CD4-positive, alpha-beta memory T cell (primary cell): ENCODE data around the gene SCIMP. TPM values are rescaled to one million over a fixed set of nuclear protein-coding genes. Genes with fewer than 3 reads are reported as not detected.

Source experiments
- CTCF ChIA-PET: fragments of 350-600 bp; sonication (Branson Sonifier 250); formaldehyde crosslinking; loops from one replicate; lab custom pipeline; 2021; ENCODE audit warnings: inconsistent platforms; ENCODE audit not compliant: partially characterized antibody; lab: Charles Lee
- POLR2A ChIA-PET: fragments of 350-600 bp; sonication (Branson Sonifier 250); formaldehyde crosslinking; loops from one replicate; lab custom pipeline; 2021; ENCODE audit not compliant: partially characterized antibody; lab: Charles Lee
- DNase-seq, 5 donors: peaks; one replicate each; pipeline versions ENCODE4 v3.0.0 to v3.0.0-alpha.2; 2020 to 2022; ENCODE audit warnings: mixed read lengths in 1 of 5
- H3K27ac ChIP-seq: one replicate; pipeline ENCODE4 v1.7.0; 2013; ENCODE audit warnings: low read depth, low read length
- H3K27me3 ChIP-seq: 2 replicates; pipeline ENCODE4 v1.7.0; 2013; ENCODE audit warnings: mild to moderate bottlenecking, low read length, moderate library complexity; ENCODE audit not compliant: insufficient read depth
- H3K36me3 ChIP-seq: 2 replicates; pipeline ENCODE4 v1.7.0; 2013; ENCODE audit warnings: mild to moderate bottlenecking, low read length, moderate library complexity; ENCODE audit not compliant: insufficient read depth
- H3K4me1 ChIP-seq: 2 replicates; pipeline ENCODE4 v1.7.0; 2013; ENCODE audit warnings: mild to moderate bottlenecking, low read length, moderate library complexity; ENCODE audit not compliant: insufficient read depth
- H3K4me3 ChIP-seq, 2 donors: one replicate each; pipeline ENCODE4 v1.7.0; 2013; ENCODE audit warnings: low read length in 2 of 2, mild to moderate bottlenecking in 1 of 2
- H3K9me3 ChIP-seq, 2 donors: one replicate each; pipeline ENCODE4 v1.7.0; 2013; ENCODE audit warnings: low read length in 2 of 2, control low read depth in 1 of 2; ENCODE audit not compliant: control insufficient read depth in 1 of 2
- H3K27ac Mint-ChIP-seq, 7 donors: one replicate each; pipeline ENCODE4 v1.8.0; 2020 to 2021; ENCODE audit warnings: mixed read lengths in 7 of 7, mild to moderate bottlenecking in 6 of 7, inconsistent platforms in 3 of 7, moderate library complexity in 3 of 7
- H3K27me3 Mint-ChIP-seq, 2 donors: one replicate each; pipeline ENCODE4 v1.8.0; 2020 to 2021; ENCODE audit warnings: mixed read lengths in 2 of 2
- H3K36me3 Mint-ChIP-seq, 2 donors: one replicate each; pipeline ENCODE4 v1.8.0; 2020 to 2021; ENCODE audit warnings: mixed read lengths in 2 of 2, inconsistent platforms in 1 of 2, mild to moderate bottlenecking in 1 of 2
- H3K4me1 Mint-ChIP-seq, 4 donors: one replicate each; pipeline ENCODE4 v1.8.0; 2020 to 2021; ENCODE audit warnings: mixed read lengths in 4 of 4, mild to moderate bottlenecking in 1 of 4
- H3K4me3 Mint-ChIP-seq, 8 donors: one replicate each; pipeline ENCODE4 v1.8.0; 2020 to 2021; ENCODE audit warnings: mixed read lengths in 8 of 8, mild to moderate bottlenecking in 7 of 8, moderate library complexity in 6 of 8, inconsistent platforms in 3 of 8
- H3K9me3 Mint-ChIP-seq, 8 donors: one replicate each; pipeline ENCODE4 v1.8.0; 2020 to 2021; ENCODE audit warnings: mixed read lengths in 8 of 8, mild to moderate bottlenecking in 5 of 8, inconsistent platforms in 3 of 8, moderate library complexity in 1 of 8
- intact Hi-C: fragments of 100-400 bp; cut with micrococcal nuclease; formaldehyde crosslinking; loops from one replicate; pipeline ENCODE4 v1.15.1; 2023
- polyA plus RNA-seq, 2 donors: library from polyadenylated mRNA; unstranded; fragments of 300-500 nt; fragmentation: Illumina TruSeq; gene quantifications; one replicate each; pipeline ENCODE4 v1.2.3, GENCODE V29; 2021
- total RNA-seq, 2 experiments: library from RNA; stranded (reverse); gene quantifications; one replicate each; pipeline ENCODE4 v1.2.3, GENCODE V29; 2021

Gene SCIMP
- total and polyA plus RNA-seq, 4 experiments from 2014 or later: 0.08 to 1.5 (median 0.26) TPM

- CTCF ChIA-PET: no interaction called here
- Mint-ChIP-seq H3K4me3 (no peak overlapping the region), H3K36me3 (no peaks in the 10 kb centered on the region), H3K9me3 (no peaks in the 10 kb centered on the region), H3K27me3 (peaks cover 2 to 4% of the 10 kb centered on the region in 2 donors), H3K27ac (no peak overlapping the region), H3K4me1 (peaks cover 0 to 3% (median 0%) of the 10 kb centered on the region in 4 donors)
- Histone ChIP-seq H3K9me3 (no peaks in the 10 kb centered on the region), H3K4me1 (no peaks in the 10 kb centered on the region), H3K27me3 (no peaks in the 10 kb centered on the region), H3K36me3 (no peaks in the 10 kb centered on the region), H3K4me3 (no peak overlapping the region), H3K27ac (no peak overlapping the region)
- no peak for DNase-seq
- intact Hi-C loops: no loop called here
- POLR2A ChIA-PET: no interaction called here
Measured at GRCh38 chr17:5269241-5269960, 34.7 kb upstream of the SCIMP start.

GRCh38 chr17:5264893-5265292 lies 30.2 kb upstream of the SCIMP start:
- Histone ChIP-seq H3K4me1 (no peaks in the 10 kb centered on the region), H3K36me3 (no peaks in the 10 kb centered on the region), H3K9me3 (no peaks in the 10 kb centered on the region), H3K27me3 (no peaks in the 10 kb centered on the region), H3K4me3 (no peak overlapping the region), H3K27ac (no peak overlapping the region)
- H3K27ac Mint-ChIP-seq: no peak overlapping the region
- POLR2A ChIA-PET: no interaction called here
- H3K4me1 Mint-ChIP-seq: no peaks in the 10 kb centered on the region
- intact Hi-C loops: no loop called here
- H3K27me3 Mint-ChIP-seq: no peaks in the 10 kb centered on the region
- DNase-seq: no peak
- H3K36me3 Mint-ChIP-seq: no peaks in the 10 kb centered on the region
- CTCF ChIA-PET: interaction anchor here (0.6 kb wide), 1 partner anchor 78 kb away, joined by 5 read pairs; no protein-coding TSS in a partner anchor
- no peaks in the 10 kb centered on the region for H3K9me3 Mint-ChIP-seq
- no peak overlapping the region for H3K4me3 Mint-ChIP-seq

- intact Hi-C loops: no loop called here
- Mint-ChIP-seq H3K27ac (no peak overlapping the region), H3K27me3 (no peaks in the 10 kb centered on the region), H3K4me3 (no peak overlapping the region), H3K36me3 (no peaks in the 10 kb centered on the region), H3K4me1 (no peaks in the 10 kb centered on the region), H3K9me3 (no peaks in the 10 kb centered on the region)
- ChIA-PET POLR2A (no interaction called here), CTCF (no interaction called here)
- no peak overlapping the region for H3K27ac ChIP-seq
- H3K36me3 ChIP-seq: no peaks in the 10 kb centered on the region
- no peaks in the 10 kb centered on the region for H3K27me3 ChIP-seq
- DNase-seq: no peak
- H3K9me3 ChIP-seq: no peaks in the 10 kb centered on the region
- H3K4me1 ChIP-seq: no peaks in the 10 kb centered on the region
- no peak overlapping the region for H3K4me3 ChIP-seq
Measured at GRCh38 chr17:5263441-5263840, 28.8 kb upstream of the SCIMP start.

GRCh38 chr17:5262416-5262991 lies 27.8 kb upstream of the SCIMP start:
- Mint-ChIP-seq H3K4me1 (no peaks in the 10 kb centered on the region), H3K27ac (peak overlapping the region in 4 of 7 donors; percentile 11 to 52 (median 30)), H3K4me3 (no peak overlapping the region), H3K9me3 (no peaks in the 10 kb centered on the region), H3K27me3 (no peaks in the 10 kb centered on the region), H3K36me3 (no peaks in the 10 kb centered on the region)
- no peak for DNase-seq
- ChIA-PET CTCF (no interaction called here), POLR2A (no interaction called here)
- Histone ChIP-seq H3K4me3 (no peak overlapping the region), H3K4me1 (no peaks in the 10 kb centered on the region), H3K27me3 (no peaks in the 10 kb centered on the region), H3K27ac (no peak overlapping the region), H3K9me3 (no peaks in the 10 kb centered on the region), H3K36me3 (no peaks in the 10 kb centered on the region)
- intact Hi-C loops: no loop called here

- DNase-seq: no peak
Measured at GRCh38 chr17:5260542-5260941, 25.9 kb upstream of the SCIMP start.

GRCh38 chr17:5257124-5257523 lies 22.5 kb upstream of the SCIMP start:
- Mint-ChIP-seq H3K4me3 (no peak overlapping the region), H3K4me1 (peaks cover 5 to 10% (median 8%) of the 10 kb centered on the region in 4 donors), H3K27me3 (no peaks in the 10 kb centered on the region), H3K36me3 (no peaks in the 10 kb centered on the region), H3K27ac (no peak overlapping the region), H3K9me3 (no peaks in the 10 kb centered on the region)
- Histone ChIP-seq H3K36me3 (no peaks in the 10 kb centered on the region), H3K4me1 (peaks cover 8% of the 10 kb centered on the region), H3K9me3 (no peaks in the 10 kb centered on the region), H3K27me3 (no peaks in the 10 kb centered on the region), H3K27ac (no peak overlapping the region), H3K4me3 (no peak overlapping the region)
- DNase-seq: no peak
- intact Hi-C loops: no loop called here
- ChIA-PET CTCF (interaction anchor here (1.4 kb wide), 1 partner anchor 8 kb away, joined by 3 read pairs; no protein-coding TSS in a partner anchor), POLR2A (no interaction called here)

More at GRCh38 chr17:5260542-5260941, 25.9 kb upstream of the SCIMP start:
- Mint-ChIP-seq H3K9me3 (no peaks in the 10 kb centered on the region), H3K4me1 (peaks cover 0 to 1% (median 0%) of the 10 kb centered on the region in 4 donors), H3K27me3 (no peaks in the 10 kb centered on the region), H3K36me3 (no peaks in the 10 kb centered on the region), H3K27ac (no peak overlapping the region), H3K4me3 (no peak overlapping the region)
- H3K27me3 ChIP-seq: no peaks in the 10 kb centered on the region
- no peak overlapping the region for H3K27ac ChIP-seq
- ChIA-PET CTCF (interaction anchor here (0.5 kb wide), 1 partner anchor 54 kb away, joined by 3 read pairs; no protein-coding TSS in a partner anchor), POLR2A (no interaction called here)
- H3K4me3 ChIP-seq: no peak overlapping the region
- intact Hi-C loops: no loop called here
- H3K9me3 ChIP-seq: no peaks in the 10 kb centered on the region
- no peaks in the 10 kb centered on the region for H3K4me1 ChIP-seq
- H3K36me3 ChIP-seq: no peaks in the 10 kb centered on the region

GRCh38 chr17:5254903-5255521 lies 20.4 kb upstream of the SCIMP start:
- Histone ChIP-seq H3K4me3 (no peak overlapping the region), H3K4me1 (peaks cover 8% of the 10 kb centered on the region), H3K36me3 (no peaks in the 10 kb centered on the region), H3K27ac (no peak overlapping the region), H3K27me3 (no peaks in the 10 kb centered on the region), H3K9me3 (no peaks in the 10 kb centered on the region)
- H3K9me3 Mint-ChIP-seq: no peaks in the 10 kb centered on the region
- POLR2A ChIA-PET: interaction anchor here (0.6 kb wide), 1 partner anchor 18 kb away, joined by 3 read pairs; no protein-coding TSS in a partner anchor
- peaks cover 5 to 10% (median 8%) of the 10 kb centered on the region in 4 donors for H3K4me1 Mint-ChIP-seq
- intact Hi-C loops: no loop called here
- peak overlapping the region in 1 of 8 donors; percentile 25 for H3K4me3 Mint-ChIP-seq
- CTCF ChIA-PET: no interaction called here
- H3K27ac Mint-ChIP-seq: peak overlapping the region in 4 of 7 donors; percentile 10 to 25 (median 20)
- DNase-seq: no peak
- no peaks in the 10 kb centered on the region for H3K27me3 Mint-ChIP-seq
- H3K36me3 Mint-ChIP-seq: no peaks in the 10 kb centered on the region
